Activated T-helper 1 cell treated with Interleukin-2 at 50 U/mL for 16 hours (primary cell): Measurements from ENCODE around the gene FAM13A.
"Not testable (repeated sequence)": the region's sequence is repeated elsewhere in the genome, so short reads cannot be mapped to it uniquely, and the experiment has no call there.

Experiments used
- DNase-seq: peaks from one replicate; pipeline ENCODE4 v3.0.0-alpha.2; 2020; ENCODE audit warnings: low read depth

FAM13A gene

DNA sequence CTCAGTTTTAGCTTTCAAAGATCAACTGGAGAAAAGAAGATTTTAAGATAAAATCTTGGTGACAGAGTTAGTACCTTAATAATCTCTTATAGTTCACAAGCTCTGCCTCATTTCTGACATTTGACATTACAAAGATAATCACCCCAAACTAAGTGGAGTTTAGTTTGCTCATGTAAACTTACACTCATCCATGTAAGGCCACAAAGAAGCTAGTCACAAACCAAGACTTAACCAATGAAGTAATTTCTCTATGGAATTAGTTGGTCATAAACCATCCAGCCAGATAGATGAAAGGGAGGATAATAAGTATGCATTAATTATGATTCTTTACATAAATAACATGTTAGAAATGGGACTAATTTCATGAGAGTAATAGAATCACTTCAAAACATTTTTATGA is 159.2 kb downstream of the FAM13A start:
- no peak for DNase-seq

DNA sequence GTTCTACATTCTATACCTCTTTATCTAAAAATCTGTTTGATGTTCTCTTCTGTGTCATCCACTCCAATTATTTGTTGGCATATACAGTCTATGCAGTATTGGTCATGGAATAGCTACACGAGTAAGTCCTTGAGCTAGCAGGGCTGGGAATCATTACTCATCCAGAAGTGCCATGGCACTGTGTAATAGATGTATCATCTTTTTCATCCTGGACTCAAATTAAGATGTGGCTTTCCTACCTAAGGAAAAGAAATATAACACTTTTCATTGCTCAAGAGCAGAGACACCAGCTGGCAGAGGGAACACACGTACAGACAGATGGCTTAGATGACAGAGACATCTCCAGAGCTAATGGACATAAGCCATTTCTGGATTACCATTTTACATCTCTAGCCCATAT is 159.8 kb downstream of the FAM13A start:
- no peak for DNase-seq

DNA sequence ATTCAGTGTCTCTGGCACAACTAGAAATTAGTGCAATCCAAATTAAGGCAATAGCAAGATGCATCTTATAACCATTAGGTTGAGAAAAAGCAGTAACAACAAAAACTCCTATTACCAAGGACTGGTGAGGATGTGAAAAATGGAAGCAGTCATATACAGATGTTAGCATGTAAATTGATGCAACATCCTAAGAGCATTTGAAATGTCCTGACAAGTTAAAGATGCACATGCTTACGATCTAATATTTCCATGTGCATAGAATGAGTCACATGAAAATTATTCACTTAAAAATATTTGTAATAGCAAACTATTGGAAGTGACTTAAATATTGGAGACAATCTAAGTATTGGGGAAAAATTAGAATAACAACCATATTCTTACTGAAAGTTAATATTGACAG is 163.0 kb downstream of the FAM13A start:
- no peak for DNase-seq

DNA sequence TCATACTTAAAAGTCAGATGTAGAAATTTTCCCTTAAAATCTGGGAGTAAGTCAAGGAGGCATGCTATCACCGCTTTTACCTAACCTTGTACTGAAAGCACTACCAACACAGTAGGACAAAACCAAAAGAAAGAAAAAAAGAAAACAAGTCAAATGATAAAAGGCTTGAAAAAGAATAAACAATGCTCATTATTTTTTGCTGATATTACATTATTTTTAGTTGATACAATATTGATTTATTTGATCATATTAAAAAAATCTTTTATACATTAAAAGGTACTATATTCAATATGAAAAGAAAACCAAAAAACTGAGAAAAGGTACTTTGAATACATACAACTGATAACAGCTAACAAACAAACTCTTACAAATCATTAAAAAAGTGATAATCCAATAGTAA is 164.3 kb downstream of the FAM13A start:
- DNase-seq = no peak

DNA sequence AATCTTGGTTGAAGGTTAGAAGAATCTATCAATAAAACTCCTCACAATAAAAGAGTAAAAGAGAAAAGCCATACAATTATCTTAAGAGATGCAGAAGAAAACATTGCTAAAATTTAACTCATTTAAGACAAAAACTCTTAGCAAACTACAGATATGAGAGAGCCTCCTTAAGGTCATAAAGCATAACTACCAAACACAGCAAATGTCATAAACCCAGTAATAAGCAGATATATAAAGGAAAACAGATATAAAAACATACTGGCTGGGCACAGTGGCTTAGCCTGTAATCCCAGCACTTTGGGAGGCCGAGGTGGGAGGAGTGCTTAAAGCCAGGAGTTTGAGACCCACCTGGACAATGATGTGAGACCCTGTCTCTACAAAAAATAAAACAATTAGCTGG is 165.3 kb downstream of the FAM13A start:
- DNase-seq = no peak

DNA sequence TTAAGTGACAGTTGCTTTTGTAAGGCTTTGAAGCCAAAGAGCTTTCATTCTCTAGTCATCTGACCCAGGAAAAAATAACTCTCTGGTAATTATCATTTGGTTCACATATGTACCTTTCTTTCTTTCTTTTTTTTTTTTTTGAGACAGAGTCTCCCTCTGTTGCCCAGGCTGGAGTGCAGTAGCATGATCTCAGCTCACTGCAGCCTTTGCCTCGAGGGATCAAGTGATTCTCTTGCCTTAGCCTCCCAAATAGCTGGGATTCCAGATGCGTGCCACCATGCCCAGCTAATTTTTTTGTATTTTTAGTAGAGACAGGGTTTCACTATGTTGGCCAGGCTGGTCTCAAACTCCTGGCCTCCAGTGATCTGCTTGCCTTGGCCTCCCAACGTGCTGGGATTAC is 169.6 kb downstream of the FAM13A start:
- not testable (repeated sequence) for DNase-seq

DNA sequence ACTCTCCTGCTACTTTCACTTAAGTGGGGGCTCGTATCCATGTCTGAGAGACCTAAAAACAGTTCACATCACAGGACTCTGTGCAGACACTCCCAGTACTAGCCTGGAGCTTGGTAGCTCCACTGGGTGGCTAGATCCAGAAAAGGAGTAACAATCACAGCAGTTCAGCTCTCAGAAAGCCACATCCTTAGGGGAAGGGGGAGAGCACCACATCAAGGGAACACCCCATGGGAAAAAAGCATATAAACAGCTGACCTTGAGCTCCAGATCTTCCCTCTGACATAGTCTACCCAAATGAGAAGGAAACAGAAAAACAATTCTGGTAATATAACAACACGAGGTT is 175.8 kb downstream of the FAM13A start:
- DNase-seq = no peak

DNA sequence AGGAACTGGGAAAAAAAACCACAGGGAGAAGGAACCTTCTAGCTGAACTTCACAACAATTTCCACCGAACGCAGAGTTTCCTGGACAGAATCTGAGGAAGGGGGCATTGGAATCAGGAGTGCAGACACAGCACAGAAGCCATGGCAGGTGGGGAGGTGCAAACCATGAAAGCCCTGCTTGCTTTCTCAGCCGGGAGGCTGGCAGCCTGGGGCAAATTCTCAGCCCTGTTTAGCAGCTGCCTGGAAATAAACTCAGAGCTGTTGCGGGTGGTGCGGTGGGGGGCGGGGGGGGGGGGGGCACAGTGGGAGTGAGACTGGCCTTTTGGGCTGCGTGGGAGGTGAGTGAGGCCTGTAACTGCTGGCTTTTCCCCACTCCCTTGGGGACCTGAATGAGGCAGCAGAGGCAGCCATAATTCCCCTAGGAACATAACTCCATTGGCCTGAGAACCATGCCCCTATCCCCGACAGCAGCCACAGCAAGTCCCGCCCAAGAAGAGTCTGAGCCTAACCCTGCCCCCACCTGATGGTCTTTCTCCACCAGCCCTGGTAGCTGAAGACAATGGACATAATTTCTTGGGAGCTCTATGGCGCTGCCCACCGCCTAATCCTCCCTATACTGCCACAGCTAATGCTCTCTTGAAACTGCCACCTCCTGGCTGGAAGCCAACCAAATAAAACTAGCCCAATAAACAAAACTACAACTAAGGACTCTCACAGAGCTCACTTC is 176.3 kb downstream of the FAM13A start:
- DNase-seq = no peak

DNA sequence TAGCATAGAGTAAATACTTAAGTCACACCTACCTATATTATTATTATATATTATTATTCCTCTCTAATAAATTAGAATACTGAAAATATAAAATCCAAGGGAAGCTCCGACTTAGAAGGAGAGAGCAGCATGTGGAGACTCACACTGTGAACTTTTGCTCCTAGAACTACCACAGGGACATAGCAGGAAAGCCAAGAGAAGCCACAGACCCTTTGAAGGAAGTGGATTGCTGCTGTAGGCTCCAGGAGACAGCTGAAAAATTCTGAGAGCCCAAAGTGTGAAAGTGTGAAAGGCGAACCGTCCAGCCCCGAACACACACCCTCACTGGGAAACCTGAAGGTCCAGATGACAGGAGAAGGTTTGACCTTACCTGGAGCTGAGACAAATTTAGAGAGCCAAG is 177.0 kb downstream of the FAM13A start:
- no peak for DNase-seq

DNA sequence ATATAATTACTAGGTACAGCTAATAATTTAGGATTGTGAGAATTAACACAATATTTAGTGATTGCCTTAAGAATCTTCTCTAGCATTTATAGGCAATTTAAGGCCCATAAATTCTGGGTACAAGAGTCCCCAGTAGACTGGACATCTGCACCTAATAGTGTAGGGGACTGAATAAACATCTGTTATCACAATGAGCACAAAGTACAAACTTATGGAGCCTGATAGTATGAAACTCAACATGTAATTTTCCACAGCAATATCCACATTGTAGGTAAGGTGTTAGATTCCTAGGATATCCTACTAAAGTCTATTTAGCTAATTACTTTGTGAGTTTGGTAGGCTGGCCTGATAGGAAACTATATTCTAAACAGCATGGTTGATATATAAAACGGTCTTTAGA is 178.3 kb downstream of the FAM13A start:
- DNase-seq = no peak

DNA sequence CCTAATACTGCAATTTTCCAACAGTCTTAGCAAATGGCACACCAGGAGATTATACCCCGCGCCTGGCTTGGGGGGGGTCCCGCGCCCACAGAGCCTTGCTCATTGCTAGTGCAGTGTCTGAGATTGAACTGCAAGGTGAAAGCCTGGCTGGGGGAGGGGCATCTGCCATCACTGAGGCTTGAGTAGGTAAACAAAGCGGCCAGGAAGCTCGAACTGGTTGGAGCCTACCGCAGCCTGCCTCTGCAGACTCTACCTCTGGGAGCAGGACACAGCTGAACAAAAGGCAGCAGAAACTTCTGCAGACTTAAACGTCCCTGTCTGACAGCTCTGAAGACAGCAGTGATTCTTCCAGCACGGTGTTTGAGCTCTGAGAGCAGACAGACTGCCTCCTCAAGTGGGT is 186.6 kb downstream of the FAM13A start:
- DNase-seq = no peak

DNA sequence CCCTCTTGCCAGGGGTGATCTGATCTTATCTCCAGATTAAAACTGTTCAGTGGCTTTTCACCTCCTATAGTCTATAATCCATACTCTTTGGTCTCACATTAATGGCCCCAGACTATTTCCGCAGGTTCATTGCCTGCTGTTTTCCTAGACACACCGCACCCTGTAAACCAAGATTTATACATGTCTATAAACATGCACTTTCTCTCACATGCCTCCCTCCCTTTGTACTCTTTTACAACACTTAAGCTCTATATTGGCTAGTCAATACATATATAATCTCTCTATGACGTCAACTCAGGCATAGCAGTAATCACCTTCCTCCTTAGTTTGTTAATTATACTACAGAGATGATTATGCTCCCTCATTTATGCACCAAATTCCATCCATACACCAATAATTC is 188.5 kb downstream of the FAM13A start:
- DNase-seq = no peak

DNA sequence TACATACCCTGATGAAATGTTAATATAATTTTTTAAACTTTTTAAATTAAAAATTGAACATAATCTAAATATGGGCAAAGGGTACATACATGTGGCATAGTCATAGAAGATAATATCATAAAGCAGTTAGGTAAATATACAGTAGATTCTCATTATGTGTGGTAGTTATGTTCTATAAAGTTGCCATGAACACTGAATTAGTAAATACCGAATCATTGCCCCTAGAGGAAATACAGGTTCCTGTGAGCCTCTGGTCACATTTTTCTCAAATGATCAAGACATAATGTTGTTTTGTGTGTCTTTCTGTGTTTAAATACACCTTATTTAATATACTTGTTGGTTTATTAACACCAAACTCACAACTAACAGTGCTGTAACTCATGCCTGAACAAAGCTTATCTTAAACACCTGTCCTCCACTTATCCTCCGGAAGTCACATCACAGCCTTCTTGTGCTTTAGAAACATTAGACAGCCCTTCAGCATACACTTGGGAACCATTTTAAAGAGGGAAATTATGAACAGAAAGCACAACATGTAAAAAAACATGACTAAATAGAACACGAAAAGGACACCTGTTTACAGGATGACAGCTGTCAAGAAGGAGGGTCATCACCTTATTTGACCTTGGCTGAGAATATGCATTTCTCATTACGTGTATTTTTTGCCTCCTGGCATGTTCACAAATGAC is 190.0 kb downstream of the FAM13A start:
- DNase-seq = no peak

DNA sequence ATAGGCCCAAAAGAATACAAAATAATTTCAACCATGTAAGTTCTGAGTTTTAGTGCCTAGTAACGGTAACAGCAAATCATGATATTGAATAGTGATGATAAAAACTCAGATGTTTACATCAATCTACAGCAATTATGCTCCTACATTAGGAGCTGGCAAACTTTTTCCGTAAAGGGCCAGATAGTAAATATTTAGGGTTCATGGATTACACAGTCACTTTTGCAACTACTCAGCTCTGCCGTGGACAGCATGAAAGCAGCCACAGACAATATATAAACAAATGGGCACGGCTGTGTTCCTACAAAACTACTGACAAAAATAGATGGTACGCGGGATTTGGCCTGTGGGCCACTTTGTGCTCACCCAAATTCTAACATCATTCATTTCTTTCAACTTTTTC is 191.5 kb downstream of the FAM13A start:
- no peak for DNase-seq

DNA sequence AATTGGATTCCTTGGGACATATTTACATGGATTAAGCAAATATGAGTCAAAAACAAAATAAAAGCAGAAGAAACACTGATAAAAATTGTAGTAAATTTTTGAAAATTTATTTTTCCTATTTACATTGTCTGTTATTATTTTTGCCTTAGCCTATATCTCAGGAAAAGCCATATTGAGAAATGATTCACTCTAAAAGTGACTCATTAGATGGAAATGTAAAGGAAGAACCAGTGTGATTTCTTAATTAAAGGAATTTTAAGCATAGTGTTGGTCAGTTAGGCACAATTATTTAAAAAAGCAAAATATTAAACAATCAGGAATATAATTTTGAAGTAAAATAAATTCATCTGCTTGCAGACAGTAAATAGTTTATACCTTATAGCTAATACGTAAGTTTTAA is 191.9 kb downstream of the FAM13A start:
- no peak for DNase-seq

DNA sequence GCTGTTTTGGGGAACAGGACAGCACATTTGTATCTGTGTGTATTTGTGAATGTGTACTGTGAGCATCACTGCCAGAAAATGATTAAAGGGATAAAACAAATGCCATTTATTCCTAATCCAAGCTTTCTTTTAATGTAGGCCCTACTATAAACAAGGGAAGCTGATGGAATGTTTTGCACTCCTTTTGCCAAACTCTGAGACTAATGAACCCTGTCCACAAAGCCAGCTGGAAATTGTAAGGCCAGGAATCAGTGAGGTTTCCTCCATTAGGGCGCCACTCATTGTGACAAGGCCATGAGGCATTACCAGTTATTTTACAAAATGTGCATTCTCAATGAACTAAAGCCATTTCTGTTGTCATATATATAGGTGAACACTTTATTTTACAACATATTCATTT is 196.4 kb downstream of the FAM13A start:
- DNase-seq = no peak

DNA sequence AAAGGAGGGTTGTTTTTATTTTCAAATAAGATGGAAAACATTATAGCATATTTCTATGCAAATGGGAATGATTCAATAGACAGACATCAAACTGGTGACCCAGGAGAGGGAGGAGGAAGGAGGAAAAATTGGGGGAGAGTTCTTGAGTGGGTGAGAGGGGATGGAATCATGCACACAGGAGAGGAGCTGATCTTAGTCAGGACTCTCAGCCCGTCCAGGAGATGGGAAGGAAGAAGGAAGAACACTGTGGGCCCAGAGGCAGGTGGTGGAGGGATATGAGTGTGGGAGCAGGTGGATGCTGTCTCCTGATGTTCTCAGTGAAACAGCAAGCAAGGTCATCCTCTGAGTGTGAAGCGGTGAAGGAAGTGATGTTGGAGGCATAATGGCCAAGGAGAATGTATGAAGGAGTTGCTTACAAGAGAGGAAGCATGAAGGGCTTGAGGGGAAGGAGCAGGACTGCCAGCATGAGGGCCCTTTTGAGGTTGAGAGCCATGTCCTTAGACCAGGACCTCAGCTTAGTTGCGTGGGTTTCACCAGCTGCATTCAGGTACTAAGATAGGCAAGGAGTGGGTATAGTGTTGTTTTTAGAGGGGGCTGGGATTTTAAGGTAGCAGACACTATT is 197.7 kb downstream of the FAM13A start:
- DNase-seq = no peak

DNA sequence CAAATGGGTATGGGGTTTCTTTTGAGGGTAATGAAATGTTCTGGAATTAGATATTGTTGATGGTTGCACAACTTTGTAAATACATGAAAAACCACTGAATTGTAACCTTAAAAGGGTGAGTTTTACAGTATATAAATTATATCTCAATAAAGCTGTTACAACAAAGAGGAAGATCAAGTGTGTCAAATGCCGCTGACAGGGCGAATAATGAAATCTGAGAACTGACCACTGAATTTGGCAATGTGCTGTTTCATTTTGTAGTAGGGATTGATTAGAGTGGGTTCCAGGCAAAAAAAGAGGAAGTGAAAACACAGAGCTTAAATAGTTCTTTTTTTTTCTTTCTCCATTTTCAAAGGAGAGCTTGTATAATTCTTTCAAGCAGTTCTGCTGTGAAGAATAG is 198.2 kb downstream of the FAM13A start:
- DNase-seq = no peak

DNA sequence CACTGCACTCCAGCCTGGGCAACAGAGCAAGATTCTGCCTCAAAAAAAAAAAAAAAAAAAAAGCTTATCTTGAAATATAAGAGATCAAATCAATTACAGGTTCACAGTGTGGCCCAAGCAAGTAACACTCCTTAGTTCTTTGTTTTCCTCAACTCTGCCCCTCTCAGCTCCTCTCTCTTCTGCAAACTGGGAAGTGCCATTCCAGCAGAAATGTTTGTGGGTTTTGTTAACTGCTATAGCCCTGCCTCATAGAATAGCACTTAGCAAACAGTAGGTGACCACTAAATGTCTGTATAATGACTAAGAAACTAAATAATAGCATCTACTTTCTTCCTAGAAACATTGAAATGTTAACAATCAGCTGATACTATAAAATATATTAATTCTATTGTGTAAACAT is 199.4 kb downstream of the FAM13A start:
- DNase-seq = no peak

DNA sequence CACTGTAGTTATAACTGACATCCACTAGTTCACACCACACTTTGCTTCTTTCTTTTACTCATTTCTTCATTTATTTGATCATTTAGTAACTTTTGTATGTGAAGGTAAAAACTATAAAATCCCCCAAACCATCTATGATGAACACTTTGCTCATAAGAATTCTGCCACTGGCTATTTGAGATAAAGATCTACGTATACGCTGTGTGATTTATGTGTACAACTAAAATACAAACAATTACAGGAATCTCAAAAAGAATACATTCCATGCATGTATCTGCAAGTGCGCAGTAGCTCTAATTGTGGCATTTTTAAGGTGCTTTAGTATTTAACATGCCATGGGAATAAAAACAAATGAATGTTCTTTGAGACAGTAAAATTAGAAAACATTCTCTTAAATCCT is 202.5 kb downstream of the FAM13A start:
- no peak for DNase-seq

DNA sequence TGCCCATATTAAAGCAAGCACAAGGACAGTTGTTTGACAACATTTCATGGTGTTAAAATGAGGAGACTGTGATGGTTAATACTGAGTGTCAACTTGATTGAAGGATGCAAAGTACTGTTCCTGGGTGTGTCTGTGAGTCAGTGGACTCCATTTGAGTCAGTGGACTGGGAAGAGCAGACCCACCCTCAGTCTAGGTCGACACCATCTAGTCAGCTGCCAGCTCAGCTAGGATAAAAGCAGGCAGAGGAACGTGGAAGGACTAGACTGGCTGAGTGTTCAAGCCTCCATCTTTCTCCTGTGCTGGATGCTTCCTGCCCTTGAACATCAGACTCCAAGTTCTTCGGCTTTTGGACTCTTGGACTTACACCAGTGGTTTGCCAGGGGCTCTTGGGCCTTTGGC is 203.4 kb downstream of the FAM13A start:
- DNase-seq = not testable (repeated sequence)

DNA sequence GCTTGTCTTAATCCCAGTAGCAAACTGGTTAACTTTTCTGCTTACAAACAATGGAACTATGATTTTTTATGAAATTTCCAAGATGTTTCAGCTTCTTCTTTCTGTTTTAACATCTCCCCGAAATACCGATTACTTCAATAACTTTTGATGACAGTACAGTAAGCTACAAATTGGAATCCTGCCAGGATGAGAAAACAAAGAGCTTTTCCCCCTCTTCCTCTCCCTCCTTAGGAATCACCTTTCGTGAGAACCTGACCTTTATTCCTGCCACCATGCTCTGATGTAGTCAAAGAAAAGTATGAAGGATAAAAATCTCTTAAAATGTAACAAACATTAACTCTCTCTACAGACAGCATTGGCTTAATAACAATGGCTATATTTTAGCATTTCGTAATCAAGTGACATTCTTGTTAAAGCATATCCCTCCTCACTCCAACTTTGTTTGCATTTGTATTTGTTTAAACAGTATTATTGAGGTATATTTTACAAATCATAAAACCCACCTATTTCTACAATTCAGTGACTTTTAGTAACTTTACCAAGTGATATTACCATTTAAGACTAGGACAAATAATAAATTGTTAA is 210.7 kb downstream of the FAM13A start:
- no peak for DNase-seq

DNA sequence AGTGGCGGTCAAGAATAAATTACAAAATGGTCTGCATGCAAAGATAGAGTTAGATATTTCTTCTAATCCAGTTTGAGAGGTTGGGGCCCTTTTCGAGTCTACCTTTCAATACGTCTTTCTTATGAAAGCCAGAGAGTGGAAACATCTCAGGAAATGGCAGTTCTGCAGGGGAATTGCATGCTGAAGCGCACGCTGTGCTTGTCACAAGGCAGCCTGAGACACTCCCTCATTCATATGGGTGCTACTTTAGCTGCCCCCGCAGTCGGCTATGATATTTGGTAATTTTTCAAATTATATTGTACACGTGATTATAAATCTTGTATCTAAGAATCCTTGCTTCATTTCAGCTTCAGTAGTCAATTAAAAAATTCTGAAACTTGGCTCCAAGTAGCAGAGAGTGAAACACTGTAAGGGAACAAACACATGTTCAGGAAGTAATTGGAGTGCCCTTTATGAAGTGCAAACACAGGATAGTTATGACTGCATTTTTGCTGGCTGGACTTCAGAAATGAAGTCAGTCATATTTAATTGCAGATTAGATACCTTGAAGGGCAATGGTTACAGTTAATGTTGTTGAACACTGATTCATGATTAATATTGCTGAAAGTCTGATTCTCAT is 213.8 kb downstream of the FAM13A start:
- DNase-seq = no peak
